GM21723 (cell line): ENCODE data around the gene CRY2.
A peak's percentile ranks its signal among the peaks of the same experiment; 100 is the strongest.
"Not testable (repeated sequence)": the region's sequence is repeated elsewhere in the genome, so short reads cannot be mapped to it uniquely, and the experiment has no call there.

Experiments
- ATAC-seq: cut with Tn5 transposase; IDR thresholded peaks from one replicate; pipeline ENCODE4 v1.9.1; 2021; ENCODE audit warnings: mild to moderate bottlenecking, moderate library complexity; ENCODE audit not compliant: unreplicated experiment

Gene CRY2

DNA sequence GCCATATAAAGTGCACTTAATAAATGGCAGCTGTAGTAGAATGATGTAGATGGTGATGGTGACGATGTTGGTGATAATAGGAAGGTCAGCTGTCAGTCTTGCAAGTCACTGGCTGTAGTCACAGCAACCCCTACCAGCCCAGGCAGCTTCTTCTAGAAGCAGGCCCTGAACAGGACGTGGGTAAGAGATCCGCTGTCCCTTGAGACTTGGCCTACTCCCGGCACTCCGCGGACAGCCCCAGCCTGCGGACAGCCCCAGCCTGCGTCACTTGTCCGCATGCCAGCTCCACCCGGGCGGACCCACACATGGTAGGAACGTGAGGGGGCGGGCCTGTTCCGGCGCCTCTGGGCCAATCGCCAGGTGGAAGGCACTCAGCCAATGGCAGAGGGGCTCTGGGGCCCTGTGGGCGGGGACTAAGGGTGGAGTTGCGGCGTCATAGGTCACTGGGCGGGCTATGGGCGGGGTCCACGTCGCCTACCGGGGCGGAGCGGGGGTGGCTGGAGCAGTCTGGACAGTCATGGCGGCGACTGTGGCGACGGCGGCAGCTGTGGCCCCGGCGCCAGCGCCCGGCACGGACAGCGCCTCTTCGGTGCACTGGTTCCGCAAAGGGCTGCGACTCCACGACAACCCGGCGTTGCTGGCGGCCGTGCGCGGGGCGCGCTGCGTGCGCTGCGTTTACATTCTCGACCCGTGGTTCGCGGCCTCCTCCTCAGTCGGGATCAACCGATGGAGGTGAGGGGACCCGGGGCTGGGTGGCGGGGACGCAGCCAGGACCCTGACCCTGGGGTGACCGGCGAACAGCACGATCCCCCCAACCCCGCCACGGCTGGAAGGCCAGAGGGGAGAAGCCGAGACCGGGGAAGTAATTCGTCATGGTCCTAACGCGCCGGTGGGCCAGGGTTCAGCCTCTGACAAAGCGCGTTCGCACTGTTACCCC lies at the start of gene CRY2:
Gene CRY2 (plus strand): TSS at position 502 of the 937 bp plus-strand sequence. CDS start 16 bp downstream, at position 518.
- ATAC-seq, result peak; percentile 87

DNA sequence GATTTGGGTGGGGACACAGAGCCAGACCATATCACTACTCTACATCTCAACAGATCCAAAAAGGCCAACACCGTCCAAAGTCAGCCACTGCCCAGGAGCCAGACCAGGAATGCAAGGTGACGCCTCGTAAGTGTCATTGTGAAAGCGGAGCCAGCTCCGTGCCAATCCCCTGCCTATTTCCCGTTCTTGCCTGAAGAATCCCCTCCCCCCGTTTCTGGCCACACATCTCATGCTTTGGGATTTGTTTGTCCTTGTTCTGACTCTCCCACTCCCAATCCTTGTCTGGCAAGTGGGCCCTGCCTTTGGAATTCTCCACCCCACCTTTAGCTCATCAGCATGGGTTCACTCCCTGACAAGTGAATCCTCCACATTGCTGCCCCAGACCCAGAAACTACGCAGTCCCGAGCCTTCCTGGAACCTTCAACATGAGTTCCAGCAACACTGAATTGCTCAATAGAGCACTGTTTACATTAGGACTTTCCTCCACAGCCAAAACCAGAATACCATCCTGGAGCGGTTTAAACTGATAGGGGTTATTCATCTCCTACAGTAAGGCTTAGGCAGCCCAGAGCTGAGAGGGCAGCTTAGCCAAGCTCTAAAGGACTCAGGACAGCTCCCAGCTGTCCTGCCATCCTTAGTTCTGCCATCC lies 48.4 kb upstream of the CRY2 start:
- ATAC-seq, result no peak

DNA sequence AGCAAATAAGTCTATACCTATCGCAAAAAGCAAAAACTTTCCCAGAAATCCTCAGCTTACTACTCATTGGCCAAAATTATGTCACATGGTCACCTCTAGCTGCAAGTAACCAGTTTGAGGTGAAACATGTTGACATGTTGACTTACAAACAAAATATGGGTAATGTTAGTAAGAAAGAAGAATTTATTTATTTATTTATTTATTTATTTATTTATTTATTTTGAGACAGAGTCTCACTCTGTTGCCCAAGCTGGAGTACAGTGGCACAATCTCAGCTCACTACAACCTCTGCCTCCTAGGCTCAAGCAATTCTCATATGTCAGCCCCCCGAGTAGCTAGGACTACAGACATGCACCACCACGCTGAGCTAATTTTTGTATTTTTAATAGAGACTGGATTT lies 47.7 kb upstream of the CRY2 start:
- ATAC-seq, result no peak

DNA sequence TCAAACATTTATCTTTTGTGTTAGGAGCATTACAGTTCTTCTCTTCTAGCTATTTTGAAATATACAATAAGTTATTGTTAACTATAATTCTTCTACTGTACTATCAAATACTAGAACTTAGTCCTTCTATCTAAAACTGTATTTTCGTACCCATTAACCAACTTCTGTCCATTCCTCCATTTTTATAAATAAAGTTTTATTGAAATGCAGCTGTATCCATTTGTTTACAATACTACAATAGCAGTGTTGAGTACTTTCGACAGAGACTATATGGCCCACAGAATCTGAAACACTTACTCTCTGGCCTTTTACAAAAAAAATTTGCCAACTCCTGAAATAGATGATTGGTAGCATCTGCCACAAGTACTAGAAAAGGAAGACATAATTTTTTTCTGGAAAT lies 47.0 kb upstream of the CRY2 start:
- no peak for ATAC-seq

DNA sequence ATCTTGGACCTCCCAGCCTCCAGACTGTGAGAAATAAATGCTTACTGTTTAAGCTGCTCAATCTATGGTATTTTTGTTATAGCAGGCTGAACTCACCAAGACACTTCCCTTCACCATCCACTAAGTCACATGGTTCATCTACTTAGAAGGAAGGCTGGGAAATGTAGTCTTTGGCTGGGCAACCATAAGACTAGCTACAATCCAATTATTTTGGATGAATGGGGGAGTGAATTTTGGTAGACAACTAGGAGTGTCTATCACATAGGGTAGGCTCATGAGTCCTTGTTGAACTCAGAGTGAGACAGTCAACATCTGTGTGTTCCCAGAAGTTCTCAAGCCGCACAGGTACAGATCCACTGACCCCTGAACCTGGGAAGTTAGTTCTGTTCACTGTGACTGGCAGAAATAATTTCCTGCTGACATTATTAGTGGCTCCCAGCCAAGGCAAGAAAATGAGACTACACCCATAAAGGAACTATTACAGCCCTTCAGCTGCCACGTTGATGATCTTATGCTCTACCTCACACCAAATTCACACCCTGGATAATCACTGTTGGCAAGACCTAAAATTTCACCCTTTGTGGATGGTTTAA lies 45.5 kb upstream of the CRY2 start:
- ATAC-seq, result no peak

DNA sequence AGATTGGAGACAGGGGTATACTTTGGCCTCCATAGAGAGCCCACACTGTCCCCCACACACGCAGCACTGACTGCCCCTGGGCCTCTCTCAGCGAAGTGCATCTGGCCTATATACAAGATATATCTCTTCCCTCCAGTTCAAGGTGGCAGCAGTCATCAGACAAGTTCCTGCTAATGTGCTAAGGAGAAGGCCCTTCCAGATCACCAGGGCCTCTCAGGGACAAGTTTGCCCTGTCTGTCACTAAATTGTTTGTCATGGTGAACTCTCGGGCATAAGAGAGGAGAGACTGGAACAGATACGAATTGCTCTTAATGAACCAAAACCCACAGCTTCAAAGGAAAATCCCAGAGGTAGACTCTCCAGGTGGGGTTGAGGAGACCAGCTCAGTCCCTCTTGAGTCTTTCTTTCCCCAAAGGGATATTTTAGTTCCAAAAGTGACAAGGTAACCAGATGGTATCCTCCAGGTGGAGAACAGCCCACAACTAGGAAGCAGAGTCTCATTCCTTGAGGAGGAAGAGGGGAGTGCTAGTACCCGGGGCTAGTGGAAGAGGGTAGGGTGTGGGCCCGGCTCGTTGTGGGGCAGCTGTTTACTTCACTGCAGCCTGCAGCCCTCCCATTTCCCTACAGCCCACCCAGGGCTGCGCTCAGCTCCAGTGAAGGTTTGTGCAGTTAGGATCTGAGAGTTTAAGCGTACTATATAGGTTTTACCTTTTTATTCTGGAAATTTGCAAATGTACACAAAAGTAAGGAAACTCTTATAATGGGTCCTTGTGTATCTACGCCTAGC lies 44.6 kb upstream of the CRY2 start:
- ATAC-seq, result no peak

DNA sequence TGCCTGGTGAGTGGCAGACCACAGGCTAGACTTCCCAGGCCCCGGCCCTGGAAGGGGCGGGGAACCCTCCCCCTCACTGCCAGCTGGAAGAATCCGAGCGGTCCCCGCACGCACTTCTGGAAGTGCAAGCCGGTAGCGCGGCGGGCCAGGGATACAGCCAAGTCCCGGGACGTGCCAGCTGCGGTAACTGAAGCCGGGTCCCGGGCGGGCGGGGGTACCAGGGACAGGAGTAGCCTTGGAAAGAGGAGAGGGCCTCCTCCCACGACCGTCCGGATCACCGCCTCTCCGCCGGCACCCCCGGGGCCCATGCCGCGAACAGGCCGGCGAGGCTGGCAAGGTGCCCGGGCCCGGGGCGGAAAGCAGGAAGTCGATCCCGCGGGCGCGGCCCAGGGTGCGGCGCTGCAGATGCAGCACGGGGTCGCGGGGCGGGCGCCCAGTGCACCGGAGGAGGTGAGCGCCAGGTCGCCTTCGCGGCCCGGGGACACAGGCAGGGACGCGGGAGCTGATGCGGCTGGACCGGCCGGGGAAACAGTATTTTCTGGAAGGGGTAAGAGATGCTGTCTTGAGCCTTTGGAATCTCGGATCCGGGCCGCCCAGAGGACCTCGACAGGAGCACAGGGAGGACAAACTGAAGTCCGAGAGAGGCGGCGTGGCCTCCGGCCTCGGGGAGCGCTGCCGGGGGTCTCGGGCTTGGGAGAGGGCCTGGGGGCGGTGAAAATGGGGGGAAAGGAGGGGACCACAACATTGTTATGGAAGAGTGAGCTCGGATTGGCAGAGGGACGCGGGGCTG lies 43.1 kb upstream of the CRY2 start:
- ATAC-seq, result peak; percentile 41

DNA sequence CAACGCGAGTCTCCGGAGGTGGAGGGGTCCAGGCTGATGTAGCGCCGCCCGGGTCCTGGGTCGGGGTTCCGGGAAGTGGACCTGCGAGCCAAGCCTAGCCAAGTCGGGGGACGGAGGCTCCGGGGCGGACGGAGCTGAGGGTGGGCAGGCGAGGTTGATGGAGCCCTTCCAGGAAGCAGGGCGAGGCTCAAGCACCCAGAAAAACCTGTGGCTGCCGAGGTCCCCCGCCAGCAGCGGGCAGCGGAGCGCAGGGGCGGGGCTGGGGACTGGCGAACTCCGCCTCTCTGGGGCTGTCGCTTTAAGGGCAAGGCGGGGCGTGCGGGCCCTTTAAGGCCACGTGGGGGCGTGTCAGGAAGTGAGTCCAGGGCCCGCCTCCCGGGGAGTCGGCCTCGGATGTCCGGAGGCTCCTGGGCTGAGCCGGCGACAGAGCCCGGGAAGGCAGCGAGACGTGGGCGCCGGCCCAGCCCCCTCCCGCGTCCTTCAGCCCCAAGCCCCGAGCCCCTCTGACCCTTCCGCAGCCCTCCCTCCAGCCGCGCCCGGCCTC lies 42.4 kb upstream of the CRY2 start, which contains the start of gene SLC35C1:
Gene SLC35C1 (plus strand): TSS at position 389 of the 544 bp plus-strand sequence. CDS start 653 bp downstream, outside the sequence.
- ATAC-seq, result peak; percentile 96

DNA sequence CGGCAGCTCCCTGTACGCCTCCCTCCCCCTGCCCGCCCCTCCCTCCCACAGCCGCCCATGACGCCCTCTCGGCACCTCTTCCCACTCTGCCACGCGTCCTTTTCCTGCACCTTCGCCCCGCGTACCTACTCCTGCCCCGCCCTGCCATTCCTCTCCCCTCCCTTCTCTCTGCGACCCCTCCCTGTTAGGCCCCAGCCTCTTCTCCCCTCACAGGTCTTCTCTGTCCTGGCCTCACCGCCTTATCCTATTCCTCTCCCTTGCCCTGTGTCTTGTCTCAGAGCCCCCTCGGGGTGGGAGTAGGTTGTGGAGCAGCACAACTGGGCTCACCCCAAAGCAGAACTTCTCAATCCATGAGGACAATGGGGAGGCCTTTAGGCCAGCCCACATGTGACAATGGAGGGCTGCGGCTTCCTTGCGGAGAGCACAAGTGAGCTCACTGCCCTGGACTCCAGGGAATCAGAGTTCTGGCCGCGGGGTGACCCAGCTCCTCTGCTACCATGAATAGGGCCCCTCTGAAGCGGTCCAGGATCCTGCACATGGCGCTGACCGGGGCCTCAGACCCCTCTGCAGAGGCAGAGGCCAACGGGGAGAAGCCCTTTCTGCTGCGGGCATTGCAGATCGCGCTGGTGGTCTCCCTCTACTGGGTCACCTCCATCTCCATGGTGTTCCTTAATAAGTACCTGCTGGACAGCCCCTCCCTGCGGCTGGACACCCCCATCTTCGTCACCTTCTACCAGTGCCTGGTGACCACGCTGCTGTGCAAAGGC lies 41.8 kb upstream of the CRY2 start:
- peak; percentile 21 for ATAC-seq

DNA sequence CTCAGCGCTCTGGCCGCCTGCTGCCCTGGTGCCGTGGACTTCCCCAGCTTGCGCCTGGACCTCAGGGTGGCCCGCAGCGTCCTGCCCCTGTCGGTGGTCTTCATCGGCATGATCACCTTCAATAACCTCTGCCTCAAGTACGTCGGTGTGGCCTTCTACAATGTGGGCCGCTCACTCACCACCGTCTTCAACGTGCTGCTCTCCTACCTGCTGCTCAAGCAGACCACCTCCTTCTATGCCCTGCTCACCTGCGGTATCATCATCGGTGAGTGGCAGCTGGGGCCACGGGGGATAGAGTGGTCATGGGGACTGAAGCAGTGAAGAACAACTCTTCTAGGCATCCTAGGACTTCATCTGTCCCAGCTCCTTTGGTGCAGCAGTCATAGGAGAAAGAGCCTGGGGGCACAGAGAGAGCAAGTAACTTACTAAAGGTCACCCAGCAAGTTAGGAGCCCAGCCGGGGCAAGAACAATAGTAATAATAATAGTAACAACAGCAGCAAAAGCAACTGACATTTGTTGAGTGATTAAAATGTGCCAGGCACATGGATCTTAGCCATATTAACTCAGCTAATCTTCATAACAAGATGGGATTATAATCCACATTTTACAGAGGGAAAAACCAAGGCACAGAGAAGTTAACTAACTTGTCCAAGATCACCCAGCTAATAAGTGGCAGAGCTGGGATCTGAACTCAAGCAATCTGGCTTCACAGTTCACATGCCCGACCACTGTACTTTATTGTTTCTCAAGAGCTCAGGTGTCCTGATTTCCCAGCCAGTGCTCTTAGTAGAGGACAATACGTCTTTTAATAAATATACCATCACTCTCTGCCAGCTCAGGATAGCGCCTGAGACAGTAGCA lies 41.0 kb upstream of the CRY2 start:
- no peak for ATAC-seq

DNA sequence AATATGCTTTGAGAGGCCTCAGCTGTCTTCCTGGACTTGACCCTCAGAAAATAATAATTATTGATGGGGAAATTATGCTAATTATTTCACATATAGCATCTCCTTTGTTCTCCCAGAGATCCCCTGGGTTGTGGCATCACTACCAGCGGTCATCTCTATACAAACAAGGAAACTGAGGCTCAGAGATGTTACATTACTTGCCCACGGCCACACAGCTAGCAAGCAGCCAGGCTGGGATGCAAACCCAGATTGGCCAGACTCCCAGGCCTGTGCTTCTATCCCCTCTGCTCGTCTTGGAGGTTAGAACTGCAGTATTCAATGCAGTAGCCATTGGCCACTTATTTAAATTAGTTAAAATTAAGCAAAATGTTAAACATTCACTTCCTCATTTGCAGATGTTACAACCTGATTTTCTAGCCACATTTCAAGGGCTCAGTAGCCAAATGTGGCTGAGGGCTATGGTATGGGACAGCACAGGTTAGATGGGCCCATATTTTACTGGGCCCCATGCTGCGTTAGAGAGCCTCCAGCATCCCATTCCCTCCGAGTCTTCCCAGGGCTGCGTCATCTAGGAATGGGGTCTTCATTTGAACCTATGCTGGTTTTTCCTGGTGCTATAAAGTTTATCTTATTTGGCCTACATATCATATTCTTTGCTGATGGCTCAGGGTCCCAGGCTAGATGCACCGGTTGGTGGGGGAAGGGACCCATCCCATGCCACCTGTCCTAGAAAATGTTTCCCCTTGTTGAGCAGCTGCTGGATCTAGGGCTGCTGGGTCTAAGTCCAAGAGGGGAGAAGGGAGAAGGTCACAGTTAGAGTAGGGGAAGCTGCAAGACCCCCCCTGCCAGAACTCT lies 40.1 kb upstream of the CRY2 start:
- ATAC-seq, result no peak

DNA sequence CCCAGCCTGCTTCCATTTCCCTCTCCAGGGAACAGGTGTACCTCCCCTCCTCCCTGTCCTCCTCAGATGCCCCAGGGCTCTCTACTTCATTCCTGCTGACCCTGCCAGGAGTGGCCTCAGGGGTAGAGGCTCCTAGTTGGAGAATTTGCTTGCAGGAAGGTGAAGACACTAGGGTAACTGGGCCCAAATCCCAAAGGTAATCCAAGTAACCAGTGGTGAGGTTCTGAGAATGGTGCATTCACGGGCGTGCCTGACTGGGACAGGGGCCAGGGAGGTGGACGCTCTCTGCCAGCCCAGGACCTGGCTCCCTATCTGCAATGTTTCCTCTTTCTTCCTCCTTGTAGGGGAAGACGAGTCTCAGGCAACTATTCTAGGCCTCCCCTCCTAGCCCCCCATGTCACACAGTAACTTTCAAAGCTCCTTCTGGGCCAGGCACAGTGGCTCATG lies 39.5 kb upstream of the CRY2 start:
- ATAC-seq, result no peak

DNA sequence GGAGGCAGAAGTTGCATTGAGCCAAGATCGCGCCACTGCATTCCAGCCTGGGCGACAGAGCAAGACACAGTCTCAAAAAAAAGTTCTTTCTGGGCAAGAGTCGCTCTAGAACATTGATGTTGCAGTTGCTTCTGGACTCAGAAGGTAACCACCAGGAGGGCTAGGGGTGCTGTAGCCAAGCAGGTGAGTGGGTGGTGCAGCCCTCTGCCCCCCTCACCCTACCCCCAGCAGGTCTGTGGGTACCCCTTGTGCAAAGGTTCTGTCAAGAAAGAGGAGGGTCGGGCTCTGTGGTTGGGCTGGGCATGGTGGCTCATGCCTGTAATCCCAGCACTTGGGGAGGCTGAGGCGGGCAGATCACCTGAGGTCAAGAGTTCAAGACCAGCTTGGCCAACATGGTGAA lies 38.8 kb upstream of the CRY2 start:
- not testable (repeated sequence) for ATAC-seq

DNA sequence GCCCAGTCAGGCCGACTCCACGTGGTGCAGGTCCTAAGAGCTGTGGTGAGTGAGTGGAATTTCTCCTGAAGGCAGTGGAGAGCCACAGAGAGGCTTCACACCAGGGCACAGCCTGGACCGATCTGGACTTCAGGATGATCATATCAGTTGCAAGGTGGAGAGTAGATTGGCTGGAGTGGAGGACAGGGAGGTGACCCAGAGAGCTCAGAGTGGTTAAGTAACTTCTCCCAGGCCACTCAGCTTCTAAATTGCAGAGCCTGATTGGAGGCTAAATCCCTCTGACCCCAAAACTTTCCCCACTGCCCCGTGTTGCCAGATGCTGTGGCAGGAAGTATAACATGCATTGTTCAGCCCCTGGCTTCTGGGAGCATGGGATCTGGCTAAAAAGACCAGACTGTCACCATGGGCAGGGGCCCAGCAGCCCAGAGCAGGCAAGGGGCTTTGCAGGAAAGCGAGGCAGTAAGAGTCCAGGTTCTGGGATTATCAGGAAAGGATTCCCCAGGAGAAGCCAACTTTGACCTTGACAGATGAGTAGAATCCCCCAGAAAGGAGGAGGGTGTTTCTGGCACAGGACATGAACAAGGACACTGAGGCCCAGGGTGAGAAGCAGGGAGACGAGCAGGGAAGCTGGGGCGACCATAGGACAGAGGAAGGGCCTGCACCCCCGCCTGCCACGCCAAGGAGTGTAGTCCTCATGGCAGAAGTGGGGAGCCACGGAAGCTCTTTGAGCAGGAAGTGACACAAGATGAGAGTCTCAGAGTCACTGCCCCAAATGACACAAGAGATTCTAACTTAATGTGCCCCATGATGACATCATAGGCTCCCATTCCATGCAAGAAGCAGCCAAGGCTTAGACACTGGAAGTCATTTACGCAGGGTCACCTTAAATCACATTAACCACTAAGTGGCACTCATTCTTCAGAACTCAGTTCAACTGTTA lies 37.5 kb upstream of the CRY2 start:
- ATAC-seq, result no peak

DNA sequence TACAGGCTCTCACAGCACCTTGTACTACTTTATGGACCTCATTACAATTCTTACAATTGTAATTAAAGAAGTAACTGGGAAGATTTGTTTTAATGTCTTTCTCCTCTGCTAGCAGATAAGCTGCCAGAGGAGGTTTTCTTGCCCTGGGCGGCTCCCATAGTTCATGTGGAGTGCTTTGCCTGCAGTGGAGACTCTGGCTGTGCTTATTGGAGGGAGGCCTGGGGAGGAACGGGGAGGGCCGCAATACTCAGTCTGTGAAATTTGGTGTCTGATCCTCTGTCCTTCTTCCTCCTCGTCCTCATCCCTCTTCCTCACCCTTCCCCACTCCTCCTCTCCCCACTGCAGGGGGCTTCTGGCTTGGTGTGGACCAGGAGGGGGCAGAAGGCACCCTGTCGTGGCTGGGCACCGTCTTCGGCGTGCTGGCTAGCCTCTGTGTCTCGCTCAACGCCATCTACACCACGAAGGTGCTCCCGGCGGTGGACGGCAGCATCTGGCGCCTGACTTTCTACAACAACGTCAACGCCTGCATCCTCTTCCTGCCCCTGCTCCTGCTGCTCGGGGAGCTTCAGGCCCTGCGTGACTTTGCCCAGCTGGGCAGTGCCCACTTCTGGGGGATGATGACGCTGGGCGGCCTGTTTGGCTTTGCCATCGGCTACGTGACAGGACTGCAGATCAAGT lies 36.7 kb upstream of the CRY2 start:
- no peak for ATAC-seq

DNA sequence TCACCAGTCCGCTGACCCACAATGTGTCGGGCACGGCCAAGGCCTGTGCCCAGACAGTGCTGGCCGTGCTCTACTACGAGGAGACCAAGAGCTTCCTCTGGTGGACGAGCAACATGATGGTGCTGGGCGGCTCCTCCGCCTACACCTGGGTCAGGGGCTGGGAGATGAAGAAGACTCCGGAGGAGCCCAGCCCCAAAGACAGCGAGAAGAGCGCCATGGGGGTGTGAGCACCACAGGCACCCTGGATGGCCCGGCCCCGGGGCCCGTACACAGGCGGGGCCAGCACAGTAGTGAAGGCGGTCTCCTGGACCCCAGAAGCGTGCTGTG lies 36.2 kb upstream of the CRY2 start:
- ATAC-seq, result no peak
